GM19035 (cell line): ENCODE measurements around the gene LGR6.
"Not testable (repeated sequence)": the region's sequence is repeated elsewhere in the genome, so short reads cannot be mapped to it uniquely, and the experiment has no call there.

Source experiments
- ATAC-seq: cut with Tn5 transposase; IDR thresholded peaks from one replicate; pipeline ENCODE4 v1.9.1; 2021; ENCODE audit not compliant: unreplicated experiment

LGR6 gene

GRCh38 chr1:202176949-202177927 is 16.4 kb upstream of the LGR6 start:
- no peak for ATAC-seq

GRCh38 chr1:202179828-202180750 is 13.5 kb upstream of the LGR6 start:
- ATAC-seq = no peak

GRCh38 chr1:202180751-202181139 is 12.9 kb upstream of the LGR6 start:
- not testable (repeated sequence) for ATAC-seq

- ATAC-seq = no peak
These were observed 12.0 kb upstream of the LGR6 start for GRCh38 chr1:202181586-202181985.

GRCh38 chr1:202182040-202182877 is 11.3 kb upstream of the LGR6 start:
- no peak for ATAC-seq

GRCh38 chr1:202184750-202185460 is 8.7 kb upstream of the LGR6 start:
- no peak for ATAC-seq

GRCh38 chr1:202186327-202186726 is 7.3 kb upstream of the LGR6 start:
- no peak for ATAC-seq

GRCh38 chr1:202187041-202187671 is 6.4 kb upstream of the LGR6 start:
- no peak for ATAC-seq

- no peak for ATAC-seq
These were observed 5.7 kb upstream of the LGR6 start for GRCh38 chr1:202187697-202188407.

GRCh38 chr1:202189001-202189790 is 4.4 kb upstream of the LGR6 start:
- ATAC-seq = no peak

- no peak for ATAC-seq
These were observed 3.5 kb upstream of the LGR6 start for GRCh38 chr1:202189918-202190715.

- not testable (repeated sequence) for ATAC-seq
These were observed 2.2 kb upstream of the LGR6 start for GRCh38 chr1:202191391-202191790.

GRCh38 chr1:202192770-202193613 is 607 bp upstream of the LGR6 start:
- no peak for ATAC-seq

GRCh38 chr1:202194328-202194648 is 689 bp downstream of the LGR6 start:
- no peak for ATAC-seq

GRCh38 chr1:202197653-202198365 is 4.2 kb downstream of the LGR6 start:
- no peak for ATAC-seq

GRCh38 chr1:202198366-202198724 is 4.7 kb downstream of the LGR6 start:
- ATAC-seq = no peak
